COLO668 (cell line): Measurements from ENCODE around the gene CHL1.

ENCODE experiments used
- DNase-seq: peaks from one replicate; lab custom pipeline; 2025; ENCODE audit not compliant: unreplicated experiment; lab: John Stamatoyannopoulos, UW

The CHL1 gene, protein sequence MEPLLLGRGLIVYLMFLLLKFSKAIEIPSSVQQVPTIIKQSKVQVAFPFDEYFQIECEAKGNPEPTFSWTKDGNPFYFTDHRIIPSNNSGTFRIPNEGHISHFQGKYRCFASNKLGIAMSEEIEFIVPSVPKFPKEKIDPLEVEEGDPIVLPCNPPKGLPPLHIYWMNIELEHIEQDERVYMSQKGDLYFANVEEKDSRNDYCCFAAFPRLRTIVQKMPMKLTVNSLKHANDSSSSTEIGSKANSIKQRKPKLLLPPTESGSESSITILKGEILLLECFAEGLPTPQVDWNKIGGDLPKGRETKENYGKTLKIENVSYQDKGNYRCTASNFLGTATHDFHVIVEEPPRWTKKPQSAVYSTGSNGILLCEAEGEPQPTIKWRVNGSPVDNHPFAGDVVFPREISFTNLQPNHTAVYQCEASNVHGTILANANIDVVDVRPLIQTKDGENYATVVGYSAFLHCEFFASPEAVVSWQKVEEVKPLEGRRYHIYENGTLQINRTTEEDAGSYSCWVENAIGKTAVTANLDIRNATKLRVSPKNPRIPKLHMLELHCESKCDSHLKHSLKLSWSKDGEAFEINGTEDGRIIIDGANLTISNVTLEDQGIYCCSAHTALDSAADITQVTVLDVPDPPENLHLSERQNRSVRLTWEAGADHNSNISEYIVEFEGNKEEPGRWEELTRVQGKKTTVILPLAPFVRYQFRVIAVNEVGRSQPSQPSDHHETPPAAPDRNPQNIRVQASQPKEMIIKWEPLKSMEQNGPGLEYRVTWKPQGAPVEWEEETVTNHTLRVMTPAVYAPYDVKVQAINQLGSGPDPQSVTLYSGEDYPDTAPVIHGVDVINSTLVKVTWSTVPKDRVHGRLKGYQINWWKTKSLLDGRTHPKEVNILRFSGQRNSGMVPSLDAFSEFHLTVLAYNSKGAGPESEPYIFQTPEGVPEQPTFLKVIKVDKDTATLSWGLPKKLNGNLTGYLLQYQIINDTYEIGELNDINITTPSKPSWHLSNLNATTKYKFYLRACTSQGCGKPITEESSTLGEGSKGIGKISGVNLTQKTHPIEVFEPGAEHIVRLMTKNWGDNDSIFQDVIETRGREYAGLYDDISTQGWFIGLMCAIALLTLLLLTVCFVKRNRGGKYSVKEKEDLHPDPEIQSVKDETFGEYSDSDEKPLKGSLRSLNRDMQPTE (N-terminal part only)

DNA sequence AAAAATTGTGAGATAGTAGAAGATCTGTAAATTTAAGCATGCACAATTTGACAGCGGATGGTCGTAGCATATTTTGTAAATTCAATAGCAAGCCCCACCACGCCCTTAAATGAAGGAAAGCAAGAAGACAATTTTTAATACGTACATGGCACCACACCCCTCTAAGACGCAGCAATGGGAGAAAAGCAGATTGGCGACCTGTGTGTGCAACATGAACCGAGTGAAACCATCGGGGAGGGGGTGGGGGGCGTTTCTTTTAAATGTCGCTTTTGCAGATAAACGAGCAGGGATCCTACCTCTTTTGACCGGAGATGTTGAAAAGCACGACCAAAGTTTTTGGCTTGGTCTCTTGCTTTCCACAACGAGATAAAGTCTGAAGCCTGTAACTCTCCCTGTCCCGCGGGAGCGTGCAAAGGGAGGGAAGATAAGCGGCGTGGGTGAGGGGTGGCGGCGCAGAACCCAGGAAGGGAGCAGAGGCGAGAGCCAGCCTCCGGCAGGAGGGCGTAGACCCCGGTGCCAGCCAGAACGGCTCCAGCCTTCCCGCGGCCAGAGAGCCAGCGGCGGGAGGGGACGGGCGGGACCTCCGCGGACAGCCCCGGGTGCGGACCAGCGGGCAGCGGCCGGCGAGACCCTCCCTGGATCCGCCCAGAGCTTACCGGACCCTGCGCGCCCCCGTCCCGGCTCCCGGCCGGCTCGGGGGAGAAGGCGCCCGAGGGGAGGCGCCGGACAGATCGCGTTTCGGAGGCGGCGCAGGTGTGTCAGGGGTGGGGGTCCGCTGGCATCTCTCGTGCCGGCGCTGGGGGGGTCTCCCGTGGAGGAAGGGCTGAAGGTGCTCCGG, at the start of gene CHL1:
Gene CHL1 (plus strand): TSS at position 453 of the 838 bp plus-strand sequence. CDS start 123,014 bp downstream, outside the sequence.
- DNase-seq: peak; percentile 18

DNA sequence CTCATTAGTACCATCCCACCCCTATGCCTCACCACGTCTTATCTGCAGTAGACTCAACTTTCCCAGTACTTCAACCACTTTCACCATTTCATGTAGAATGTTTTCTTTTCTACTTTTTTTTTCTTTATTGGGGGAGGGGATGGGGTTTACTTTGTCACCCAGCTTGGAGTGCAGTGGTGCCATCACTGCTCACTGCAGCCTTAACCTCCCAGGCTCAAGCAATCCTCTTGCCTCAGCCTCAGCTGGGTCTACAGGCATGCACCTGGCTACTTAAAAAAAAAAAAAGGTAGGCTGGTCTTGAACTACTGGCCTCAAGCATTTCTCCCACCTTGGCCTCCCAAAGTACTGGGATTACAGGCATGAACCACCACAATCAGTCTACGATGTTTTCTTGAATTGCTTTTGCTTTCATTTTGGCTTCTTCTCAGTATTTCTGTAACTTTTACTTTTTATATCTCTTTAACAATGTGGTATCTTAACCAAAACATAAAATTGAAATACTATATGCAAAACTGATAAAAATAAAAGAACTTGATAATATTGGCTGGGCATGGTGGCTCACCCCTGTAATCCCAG, 44.9 kb upstream of the CHL1 start:
- DNase-seq: no peak

DNA sequence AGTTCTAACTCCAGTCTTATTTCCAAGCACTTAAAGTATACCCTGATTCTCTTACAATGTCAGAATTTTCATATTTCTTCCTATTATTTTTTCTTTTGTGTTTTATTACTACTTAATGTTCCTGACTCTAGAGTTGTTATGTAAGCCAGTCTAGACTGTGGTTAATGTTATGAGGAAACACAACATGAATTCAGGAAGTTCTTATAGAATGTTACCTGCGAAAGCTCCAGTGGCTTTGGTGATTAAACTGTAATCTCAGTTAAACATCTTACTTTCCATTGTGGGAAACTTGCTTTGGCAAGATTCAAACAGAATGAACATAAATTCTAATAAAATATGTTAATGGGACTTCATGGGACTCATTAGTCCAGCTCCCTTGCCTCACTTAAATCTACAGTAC, 36.6 kb upstream of the CHL1 start:
- no peak for DNase-seq

DNA sequence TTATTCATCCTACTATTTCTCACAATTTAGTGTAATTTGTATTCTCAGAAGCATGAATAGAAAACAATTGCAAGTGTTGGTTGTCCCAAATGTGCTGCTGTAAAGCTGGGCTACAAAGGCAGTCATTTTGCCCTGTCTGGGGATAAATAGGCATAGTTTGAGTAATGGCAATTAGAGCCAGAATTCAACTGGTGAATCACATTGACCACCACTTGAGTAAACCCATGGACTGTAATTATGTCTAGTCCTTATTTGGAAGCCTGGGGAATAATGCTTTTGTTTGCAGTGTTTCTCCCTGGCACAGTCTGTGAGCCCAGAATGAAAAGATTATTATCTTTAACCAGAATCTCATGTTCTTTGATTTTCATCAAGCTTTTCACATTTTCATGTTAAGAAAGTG, 30.5 kb upstream of the CHL1 start:
- no peak for DNase-seq

DNA sequence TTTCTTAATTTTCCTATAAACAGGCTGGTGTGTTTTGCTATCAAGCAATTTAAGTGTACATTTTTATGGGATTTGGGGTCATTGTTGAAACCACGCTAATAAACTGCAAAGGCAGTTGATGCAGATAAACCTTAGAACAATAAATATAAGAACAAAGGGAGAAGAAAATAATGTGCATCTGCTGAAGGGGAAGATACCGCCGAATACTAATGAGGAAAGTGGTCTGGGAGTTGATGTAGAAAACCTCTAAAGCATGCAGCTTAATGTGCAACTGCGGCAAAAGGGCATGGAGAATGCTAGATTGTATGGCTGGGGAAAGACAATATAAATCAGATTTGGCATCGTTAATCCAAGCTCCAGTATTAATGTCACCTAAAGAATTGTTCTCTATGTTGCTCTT, 29.8 kb upstream of the CHL1 start:
- no peak for DNase-seq

DNA sequence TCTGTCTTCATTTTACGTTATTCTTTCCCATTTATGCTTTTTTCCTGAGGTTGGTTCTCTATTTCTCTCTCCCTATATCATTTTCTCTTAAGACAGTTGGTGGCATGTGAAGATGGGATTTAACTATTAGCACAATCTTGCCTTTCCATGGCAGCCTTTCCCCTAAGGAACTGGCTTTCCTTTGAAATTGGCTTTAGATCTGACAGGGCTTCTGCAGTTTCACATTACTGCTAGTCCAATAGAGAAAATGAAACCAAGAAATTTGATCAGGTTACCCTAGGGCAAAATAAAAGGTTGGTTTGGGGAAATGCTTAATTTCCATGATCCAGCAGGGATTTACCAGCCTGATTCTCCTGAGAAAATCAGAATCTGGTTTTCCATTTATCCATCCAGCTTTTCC, 22.7 kb upstream of the CHL1 start:
- no peak for DNase-seq

DNA sequence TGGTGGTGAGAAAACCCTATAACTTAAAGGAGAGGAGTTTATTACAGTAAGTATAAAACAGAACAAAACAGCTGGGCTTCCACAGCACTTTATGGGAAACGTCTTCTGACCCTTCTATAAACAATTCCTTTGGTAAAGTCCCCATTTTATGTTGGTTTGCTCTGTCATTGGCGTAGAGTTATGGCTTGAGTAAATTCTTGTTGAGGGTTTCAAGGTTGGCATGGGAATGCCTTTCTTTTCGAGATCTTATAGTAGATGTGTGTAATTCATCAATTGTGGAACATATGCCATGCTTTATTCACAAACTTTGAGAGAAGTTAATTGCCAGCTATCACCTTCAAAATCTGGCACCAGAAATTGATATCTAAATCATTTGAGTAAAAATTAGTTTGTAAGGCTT, 11.6 kb upstream of the CHL1 start:
- DNase-seq: no peak

DNA sequence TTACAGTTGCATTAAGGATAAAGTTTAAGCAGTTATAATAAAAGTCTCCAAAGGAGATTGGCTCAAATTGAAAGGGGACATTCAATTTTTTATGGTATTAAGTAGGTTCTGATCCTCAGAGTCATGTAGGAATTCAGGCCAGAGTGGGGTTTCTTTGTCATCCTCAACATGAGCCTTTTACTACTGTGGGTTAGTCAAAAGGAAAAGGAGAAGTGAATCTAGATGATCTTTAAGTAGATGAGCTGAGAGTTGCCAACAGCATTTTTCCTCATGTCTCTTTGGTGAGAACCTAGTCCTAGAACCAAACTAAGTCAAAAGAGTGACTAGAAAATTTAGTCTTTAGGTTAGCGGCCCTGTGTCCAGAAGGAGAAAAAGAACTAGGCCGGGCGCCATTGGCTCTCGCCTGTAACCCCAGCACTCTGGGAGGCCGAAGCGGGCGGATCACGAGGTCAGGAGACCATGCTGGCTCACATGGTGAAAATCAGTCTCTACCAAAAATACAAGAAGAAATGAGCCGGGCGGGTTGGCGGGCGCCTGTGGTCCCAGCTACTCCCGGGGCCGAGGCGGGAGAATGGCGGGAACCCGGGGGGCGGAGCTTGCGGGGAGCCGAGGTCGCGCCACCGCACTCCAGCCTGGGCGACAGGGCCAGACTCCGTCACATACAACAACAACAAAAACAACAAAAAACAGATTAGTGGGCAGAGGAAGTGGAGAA, 4.2 kb upstream of the CHL1 start:
- DNase-seq: no peak

DNA sequence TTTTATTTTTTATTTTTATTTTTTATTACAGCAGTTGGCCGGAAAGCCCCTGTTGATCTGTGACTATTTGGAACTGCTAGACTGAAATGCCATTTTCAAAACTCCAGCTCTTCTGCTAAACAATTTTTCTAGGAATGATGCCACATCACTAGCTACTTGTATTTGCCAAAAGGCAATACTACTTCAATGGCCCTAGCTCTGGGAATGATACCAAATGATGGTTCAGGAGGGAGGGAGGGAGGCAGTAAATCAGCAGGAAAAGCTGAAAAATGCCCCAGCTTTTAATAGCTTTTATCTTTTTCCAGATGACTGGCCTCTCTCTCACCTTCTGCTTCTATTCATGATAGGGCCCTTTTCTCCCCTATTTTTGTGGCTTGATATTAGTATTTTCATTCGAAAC, 2.6 kb upstream of the CHL1 start:
- no peak for DNase-seq

DNA sequence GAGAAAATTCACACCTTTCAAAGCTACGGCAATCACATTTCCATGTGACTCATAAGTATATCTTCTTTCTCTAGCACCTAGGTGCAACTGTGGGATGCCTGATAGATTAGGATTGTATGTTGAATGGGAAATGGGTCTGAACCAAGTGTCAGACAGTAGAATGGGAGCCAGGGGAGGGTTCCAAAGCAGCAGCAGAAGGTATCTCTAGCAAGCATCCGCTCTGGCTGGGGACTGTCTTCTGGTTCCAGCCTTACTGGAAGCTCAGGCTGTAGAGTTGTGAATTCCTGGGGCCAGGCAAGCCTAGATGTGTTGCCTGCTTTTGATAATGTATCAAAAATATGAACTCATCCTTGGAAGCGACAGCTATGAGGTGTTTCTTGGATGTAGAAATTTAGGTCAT, 2.1 kb upstream of the CHL1 start:
- no peak for DNase-seq

DNA sequence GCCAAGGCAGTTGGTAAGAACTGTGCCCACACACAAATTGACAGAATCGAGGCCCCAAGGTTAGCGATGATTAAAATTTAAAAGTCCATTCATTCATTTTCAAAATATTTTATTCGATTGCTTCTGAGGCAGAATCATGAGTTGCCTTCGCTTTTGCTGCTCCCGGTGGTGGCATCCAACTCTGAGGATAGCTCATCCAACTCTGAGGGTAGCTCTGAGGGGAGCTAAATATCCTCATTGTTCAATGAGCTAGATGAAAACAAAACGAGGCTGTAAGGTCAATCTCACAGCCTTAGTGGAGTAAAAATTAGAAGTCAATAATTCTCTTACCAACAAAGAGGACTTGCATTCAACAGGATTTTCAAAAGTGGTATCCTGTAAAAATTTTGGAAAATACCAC, 897 bp upstream of the CHL1 start:
- DNase-seq: no peak

DNA sequence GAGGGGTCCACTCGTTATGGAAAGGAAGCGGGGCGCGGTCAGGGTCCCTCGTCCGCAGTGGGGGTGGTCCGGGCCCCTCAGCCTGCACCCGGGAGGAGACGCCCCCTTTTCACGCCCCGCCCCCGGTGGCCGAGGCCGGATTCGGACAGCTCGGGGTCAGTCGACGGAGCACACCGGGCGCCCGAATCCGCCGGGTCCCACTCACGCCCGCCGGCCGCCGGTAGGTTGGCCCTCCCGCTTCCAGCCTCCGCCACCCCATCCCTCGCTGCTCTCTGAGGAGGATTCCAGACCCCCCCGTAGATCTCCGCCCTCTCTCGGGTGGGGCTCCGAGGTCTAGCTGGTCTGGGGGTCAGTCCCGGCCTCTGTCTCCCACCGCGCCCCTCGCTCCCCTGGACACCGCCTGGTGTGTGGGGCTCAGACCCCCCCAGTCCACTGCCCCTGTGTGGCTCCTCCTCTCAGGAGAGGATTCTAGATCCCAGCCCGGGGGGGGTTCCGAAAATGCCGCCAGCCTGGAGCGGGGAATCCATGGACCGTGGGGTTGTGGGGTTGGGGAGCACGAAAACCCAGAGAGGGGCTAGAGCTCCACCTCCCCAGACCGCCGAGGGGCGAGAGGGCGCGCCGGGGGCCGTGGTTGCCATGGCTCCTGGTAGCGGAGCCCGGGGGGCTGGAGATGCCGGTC, 725 bp downstream of the CHL1 start:
- DNase-seq: peak; percentile 11

DNA sequence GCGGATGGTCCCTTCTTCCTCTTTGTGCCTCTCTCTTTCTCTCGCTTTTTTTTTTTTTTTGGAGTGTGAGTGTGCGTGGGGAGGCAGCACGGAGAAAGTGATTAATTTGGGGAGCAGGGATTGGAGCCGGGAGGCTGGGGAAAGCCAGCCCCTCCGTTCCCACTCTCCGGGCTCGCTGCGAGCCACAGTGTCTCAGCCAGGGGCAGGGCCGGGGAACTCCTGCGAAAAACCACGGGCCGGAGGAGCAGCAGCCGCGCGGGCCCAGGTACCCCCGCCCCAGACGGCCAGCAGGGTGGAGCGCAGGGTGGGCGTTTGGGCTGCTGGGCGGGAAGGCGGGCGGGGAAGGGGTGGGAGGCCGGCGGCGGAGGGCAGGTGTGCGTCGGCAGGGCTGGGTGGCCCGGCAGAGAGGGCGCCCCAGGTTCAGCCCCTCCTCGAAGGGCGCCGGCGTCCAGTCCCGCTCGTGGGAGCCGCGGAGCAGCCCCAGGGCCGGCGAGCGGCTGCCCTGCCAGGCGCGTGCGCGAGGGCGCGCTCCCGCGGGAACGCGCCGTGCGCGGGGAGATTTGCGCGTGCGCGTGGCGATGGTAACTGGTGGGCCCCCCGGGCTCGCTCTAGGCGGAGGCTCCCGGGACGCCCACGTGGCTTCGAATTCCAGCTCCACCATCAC, 1.4 kb downstream of the CHL1 start:
- peak; percentile 37 for DNase-seq

DNA sequence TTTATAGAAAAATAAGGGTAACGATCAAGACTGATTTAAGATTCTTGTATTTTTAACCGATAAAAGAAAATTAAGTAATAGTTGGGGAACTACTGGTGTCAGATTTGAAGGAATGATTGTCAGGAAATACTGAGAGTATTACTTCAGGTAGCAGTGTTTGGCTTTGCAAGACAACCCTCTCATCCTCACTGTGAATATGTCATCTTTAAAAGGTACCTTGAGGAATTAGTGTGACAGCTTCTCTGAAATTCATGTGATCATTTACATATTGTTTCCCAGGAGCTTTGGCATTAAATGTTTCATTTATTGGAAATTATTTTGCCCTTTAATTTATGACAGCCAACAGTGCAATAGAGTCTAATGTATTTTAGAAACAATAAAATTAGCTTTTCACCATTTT, 3.3 kb downstream of the CHL1 start:
- DNase-seq: no peak

DNA sequence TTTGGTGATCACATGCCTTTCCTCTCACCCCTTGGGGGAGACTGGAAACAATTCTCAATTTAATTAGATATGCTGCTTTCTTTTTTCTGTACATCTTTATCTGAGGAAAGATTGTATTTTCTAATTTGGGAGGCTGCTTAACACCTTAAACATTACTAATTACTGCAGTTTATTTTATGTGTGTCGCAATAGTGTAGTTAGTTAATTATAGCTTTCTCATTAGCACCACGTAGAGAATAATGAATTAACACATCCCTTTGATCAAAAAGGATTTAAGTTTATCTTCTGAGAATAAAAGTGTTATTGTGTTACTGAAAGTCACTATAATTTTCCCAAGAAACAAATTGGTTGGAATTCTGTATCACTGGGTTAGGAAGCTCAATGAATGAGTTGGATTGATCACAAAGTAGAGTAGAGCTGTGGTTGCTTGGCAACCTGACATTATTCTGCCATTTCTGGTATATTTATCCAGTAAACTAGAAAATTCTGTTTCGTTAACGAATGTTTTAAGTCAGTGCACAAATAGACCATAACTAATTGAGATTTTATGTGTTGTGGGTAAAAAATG, 4.3 kb downstream of the CHL1 start:
- no peak for DNase-seq

DNA sequence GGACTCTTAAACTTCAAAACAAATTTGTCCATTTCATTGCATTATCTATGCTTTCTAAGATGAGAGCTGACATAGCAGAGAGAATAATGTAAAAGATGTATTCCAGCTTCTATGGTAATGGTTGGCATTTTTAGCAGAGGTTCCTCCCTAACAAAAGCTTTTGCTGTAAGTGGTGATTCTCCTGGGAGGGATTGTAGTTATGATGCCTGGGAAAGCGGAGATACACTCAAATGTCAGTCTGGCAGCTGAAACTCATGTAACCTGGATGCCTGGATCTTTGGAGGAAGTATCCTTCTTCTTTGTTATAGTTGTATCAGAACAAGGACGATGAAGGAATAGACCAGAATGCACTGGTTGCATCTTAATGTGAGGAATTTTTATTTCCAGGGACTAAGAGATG, 7.5 kb downstream of the CHL1 start:
- no peak for DNase-seq

DNA sequence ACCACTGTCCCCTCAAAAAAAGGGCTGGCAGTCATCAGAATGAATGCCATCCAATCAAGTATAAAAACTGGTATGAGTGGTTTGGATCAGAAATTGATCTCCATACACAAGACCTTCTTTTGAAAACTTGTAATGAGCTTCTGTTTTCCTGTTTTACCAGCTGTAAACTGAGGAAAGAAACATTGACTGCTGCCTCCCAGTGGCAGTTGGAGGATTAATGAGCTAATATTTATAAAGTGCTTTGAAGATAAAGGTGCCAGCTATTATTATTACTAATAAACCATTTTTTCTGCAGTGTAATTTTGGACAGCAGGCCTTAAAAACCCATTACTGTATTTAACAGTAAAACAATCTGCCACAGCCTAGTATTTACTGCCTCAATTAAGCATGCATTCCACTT, 11.4 kb downstream of the CHL1 start:
- DNase-seq: no peak

DNA sequence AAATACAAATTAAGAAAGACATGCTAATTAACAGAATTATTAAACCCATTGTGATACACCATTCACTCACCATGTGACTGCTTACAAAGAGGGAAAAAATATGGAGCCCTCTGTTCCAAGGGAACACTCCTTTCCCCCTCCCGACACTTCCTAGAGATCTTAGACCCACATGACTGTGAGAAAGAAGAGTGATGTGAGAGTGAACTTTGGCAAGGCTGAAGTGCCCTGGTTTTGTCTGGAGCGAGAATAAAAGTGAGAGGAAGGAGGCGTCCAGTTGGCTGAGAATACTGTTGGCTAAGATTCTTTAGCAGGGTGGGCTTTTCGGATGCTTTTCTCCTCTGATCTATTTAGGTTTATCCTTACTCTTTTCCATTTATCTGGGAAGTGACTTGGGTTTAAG, 14.1 kb downstream of the CHL1 start:
- no peak for DNase-seq
